ENCODE data around the gene BSDC1.

Gene BSDC1

GRCh38 chr1:32336591-32336932 lies 57.7 kb downstream of the BSDC1 start:
- DNase-seq (ENCODE audit: low read depth) = no peak

- DNase-seq (ENCODE audit: low read depth) = peak; percentile 76
These were observed 58.3 kb downstream of the BSDC1 start, which contains the start of gene MARCKSL1 for GRCh38 chr1:32335790-32336590. Gene MARCKSL1, minus strand, starts transcription at chr1:32336233. Its CDS starts 200 bp downstream, at chr1:32336033.

GRCh38 chr1:32335535-32335789 lies 58.8 kb downstream of the BSDC1 start:
- no peak for DNase-seq (ENCODE audit: low read depth)

- DNase-seq (ENCODE audit: low read depth) = peak; percentile 57
These were observed 59.2 kb downstream of the BSDC1 start for GRCh38 chr1:32334864-32335534.

- DNase-seq (ENCODE audit: low read depth) = peak; percentile 29
These were observed 59.9 kb downstream of the BSDC1 start for GRCh38 chr1:32334274-32334861.

GRCh38 chr1:32333251-32333963 lies 60.8 kb downstream of the BSDC1 start:
- DNase-seq (ENCODE audit: low read depth) = no peak

GRCh38 chr1:32332290-32333079 lies 61.8 kb downstream of the BSDC1 start:
- DNase-seq (ENCODE audit: low read depth) = no peak

- no peak for DNase-seq (ENCODE audit: low read depth)
These were observed 62.7 kb downstream of the BSDC1 start for GRCh38 chr1:32331549-32331948.

GRCh38 chr1:32330558-32331151 lies 63.6 kb downstream of the BSDC1 start:
- no peak for DNase-seq (ENCODE audit: low read depth)

GRCh38 chr1:32329931-32330466 lies 64.2 kb downstream of the BSDC1 start:
- no peak for DNase-seq (ENCODE audit: low read depth)

GRCh38 chr1:32327204-32327603 lies 67.0 kb downstream of the BSDC1 start:
- DNase-seq (ENCODE audit: low read depth) = no peak

GRCh38 chr1:32321712-32322291 lies 72.4 kb downstream of the BSDC1 start:
- peak; percentile 16 for DNase-seq (ENCODE audit: low read depth)

- no peak for DNase-seq (ENCODE audit: low read depth)
These were observed 75.9 kb downstream of the BSDC1 start for GRCh38 chr1:32318127-32318869.

- no peak for DNase-seq (ENCODE audit: low read depth)
These were observed 77.4 kb downstream of the BSDC1 start for GRCh38 chr1:32316903-32317277.
